Esophagus squamous epithelium (tissue), 4 donors: ENCODE results near the gene DSCAML1.

ENCODE experiments used
- POLR2A ChIP-seq, 4 donors: fragments of 450-650 bp; IDR thresholded peaks; one replicate each; pipeline ENCODE4 v1.6.1; 2017; ENCODE audit warnings: antibody characterized with exemption in 4 of 4, mild to moderate bottlenecking in 4 of 4, moderate library complexity in 3 of 4
- TF ChIP-seq, protein P1 (sequence below), 6 experiments: fragments of 450-650 bp in 4 of 6; fragments of 200-600 bp in 2 of 6; sonication (generic) in 2 of 6; IDR thresholded peaks; one replicate each; pipeline ENCODE4 v1.5.1; 2016 to 2019; ENCODE audit warnings: antibody characterized with exemption in 6 of 6, mild to moderate bottlenecking in 4 of 6, moderate library complexity in 4 of 6

DNA sequence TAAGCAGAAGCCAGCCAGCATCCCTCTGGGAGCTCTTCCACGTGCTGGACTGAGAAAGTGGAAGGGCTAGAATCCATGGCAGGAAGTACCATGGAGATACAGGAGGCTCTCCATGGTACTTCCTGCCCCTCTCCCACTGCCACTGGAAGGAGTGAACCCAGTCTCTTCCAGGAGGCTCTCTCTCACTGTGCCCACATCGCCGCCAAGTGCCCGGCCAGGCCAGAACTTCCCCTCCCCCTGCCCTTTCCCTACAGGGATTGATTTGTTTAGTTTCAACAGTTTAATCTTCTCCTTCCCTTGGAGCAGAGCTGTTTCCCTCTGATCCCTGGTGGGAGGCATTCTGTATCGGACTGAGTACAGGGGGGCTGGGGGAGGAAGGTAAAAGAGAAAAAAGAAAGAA is 133.6 kb downstream of the DSCAML1 start:
- TF ChIP-seq, protein P1, sequence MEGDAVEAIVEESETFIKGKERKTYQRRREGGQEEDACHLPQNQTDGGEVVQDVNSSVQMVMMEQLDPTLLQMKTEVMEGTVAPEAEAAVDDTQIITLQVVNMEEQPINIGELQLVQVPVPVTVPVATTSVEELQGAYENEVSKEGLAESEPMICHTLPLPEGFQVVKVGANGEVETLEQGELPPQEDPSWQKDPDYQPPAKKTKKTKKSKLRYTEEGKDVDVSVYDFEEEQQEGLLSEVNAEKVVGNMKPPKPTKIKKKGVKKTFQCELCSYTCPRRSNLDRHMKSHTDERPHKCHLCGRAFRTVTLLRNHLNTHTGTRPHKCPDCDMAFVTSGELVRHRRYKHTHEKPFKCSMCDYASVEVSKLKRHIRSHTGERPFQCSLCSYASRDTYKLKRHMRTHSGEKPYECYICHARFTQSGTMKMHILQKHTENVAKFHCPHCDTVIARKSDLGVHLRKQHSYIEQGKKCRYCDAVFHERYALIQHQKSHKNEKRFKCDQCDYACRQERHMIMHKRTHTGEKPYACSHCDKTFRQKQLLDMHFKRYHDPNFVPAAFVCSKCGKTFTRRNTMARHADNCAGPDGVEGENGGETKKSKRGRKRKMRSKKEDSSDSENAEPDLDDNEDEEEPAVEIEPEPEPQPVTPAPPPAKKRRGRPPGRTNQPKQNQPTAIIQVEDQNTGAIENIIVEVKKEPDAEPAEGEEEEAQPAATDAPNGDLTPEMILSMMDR (IDR thresholded peaks at IDR 0.05): no peak
- TF ChIP-seq POLR2A (IDR thresholded peaks at IDR 0.05): no peak
